ENCODE results near the gene NUDT15.
A peak's percentile ranks its signal among the peaks of the same experiment; 100 is the strongest.
"Not testable (repeated sequence)": the region's sequence is repeated elsewhere in the genome, so short reads cannot be mapped to it uniquely, and the experiment has no call there.

NUDT15 gene

DNA sequence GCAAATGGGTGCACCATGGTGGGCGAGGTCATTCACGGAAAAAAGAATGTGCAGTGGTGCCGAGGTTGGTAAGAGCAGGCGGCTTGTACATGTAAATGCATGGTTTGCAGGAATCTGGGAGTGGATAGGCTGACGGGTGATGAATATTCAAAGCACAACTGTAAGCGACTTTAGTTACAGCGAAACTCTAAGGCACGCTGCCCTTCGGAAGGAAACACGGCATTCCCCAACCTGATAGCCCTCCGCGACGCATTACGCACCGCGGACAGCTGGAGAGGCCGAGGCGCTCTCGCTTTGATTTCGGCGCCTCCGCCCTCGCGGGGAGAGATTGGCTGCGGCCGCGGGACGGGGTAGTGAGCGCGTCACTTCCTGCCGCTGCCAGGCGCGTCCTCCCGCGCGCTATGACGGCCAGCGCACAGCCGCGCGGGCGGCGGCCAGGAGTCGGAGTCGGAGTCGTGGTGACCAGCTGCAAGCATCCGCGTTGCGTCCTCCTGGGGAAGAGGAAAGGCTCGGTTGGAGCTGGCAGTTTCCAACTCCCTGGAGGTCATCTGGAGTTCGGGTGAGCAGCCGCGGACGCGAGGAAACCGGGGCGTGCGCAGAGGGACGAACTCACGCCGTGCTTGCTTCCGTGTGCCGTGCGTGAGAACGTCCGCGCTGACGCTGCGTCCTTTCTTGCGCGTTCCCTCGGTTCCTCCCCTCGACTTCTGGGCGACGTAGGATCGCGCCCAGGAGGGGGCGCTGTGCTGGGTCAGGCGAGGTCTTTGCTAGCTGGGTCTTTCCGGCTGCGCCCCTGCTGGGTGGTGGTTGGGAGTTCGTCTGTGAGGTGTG lies at the start of gene NUDT15:
NUDT15 (plus strand) TSS at position 381 of the 828 bp plus-strand sequence; CDS start at position 402, 21 bp downstream.
- DNase-seq (ENCODE audit: insufficient read length, low spot score) (peak; percentile 76), FAIRE-seq (peak; percentile 95)

DNA sequence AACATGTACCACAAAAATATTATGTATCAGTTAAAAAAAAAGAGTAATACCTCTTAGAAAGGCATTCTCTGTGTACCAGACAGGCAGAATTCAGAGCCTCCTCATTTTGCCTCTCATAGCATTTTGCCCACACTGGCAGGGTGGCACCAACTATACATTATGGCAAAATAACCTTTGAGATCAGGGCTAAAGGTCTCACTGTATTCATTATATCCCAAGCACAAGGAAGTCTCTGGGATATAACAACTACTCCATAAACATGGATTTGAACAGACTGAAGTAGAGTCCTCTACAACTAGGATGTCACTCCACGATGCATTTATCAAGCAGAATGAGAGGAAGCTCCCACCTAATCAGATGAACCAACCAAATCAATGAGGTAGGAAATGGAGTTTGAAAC lies 47.1 kb upstream of the NUDT15 start:
- DNase-seq (ENCODE audit: insufficient read length, low spot score) (no peak), FAIRE-seq (no peak)

DNA sequence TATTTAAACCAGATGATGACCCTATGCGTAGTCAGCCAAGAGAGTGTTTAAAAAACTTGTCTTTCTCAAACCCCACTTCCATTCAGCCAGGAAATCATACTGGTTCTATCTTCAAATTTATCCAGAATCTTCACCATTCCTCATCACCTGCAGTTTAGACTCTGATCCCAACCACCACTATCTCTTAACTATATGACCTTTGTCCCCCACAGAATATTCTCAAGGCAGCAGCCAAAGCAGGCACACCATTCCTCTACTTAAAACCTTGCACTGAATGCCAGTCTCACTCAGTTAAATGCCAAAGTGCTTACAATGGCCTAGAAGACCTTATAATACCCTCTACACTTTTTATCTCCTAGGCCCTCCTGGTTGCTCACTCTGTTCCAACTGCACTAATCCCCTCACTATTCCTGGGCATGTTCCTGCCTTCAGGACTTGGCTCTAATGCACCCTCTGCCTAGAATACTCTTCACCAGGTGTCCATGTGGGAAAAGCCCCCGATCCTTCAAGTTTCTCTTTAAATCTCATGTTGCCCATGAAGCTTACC lies 46.5 kb upstream of the NUDT15 start:
- no peak for DNase-seq (ENCODE audit: insufficient read length, low spot score)
- no peak for FAIRE-seq

- DNase-seq (ENCODE audit: insufficient read length, low spot score) (no peak), FAIRE-seq (no peak)
Measured at GRCh38 chr13:47991859-47992258, 45.7 kb upstream of the NUDT15 start.

GRCh38 chr13:47997384-47997783 lies 40.1 kb upstream of the NUDT15 start:
- DNase-seq (ENCODE audit: insufficient read length, low spot score) (no peak), FAIRE-seq (no peak)

- DNase-seq (ENCODE audit: insufficient read length, low spot score) (no peak), FAIRE-seq (no peak)
Measured at GRCh38 chr13:47999973-48000372, 37.6 kb upstream of the NUDT15 start.

- DNase-seq (ENCODE audit: insufficient read length, low spot score): no peak
- FAIRE-seq: no peak
Measured at GRCh38 chr13:48000559-48001113, 36.9 kb upstream of the NUDT15 start.

DNA sequence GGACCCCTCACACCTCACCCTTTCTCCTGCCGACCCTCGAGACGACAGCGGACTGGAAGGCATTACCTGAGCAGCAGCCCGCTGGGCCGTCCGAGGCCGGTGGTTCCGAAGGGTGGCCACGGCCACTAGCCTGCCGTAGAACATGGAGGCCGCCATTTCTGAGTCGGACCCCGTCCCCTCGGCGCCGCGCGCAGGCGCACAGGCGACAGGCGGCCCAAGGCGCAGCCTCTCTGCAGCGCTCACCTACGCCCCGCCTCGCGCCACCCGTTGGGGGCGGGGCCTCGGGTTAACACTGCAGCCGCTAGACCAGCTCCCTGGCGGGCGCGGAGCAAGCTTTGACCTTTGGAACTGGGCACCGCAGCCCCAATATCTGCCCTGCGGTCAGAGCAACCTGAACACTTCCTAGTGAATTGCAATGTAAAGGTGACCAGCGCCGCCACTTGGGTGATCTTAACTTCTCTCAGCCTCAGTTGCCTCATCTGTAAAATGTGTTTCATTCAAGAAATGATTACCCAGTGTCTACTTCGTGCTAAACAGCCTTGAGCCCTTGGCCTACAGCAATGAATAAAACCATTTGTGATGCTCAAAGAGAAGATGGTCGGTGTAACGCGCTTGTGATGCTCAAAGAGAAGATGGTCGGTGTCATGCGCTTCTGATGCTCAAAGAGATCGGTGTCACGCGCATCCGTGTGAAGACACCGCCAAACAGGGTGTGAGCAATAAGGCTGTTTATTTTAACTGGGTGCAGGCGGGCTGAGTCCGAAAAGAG lies 36.2 kb upstream of the NUDT15 start, which contains the start of gene SUCLA2:
SUCLA2 (minus strand) TSS at position 160 of the 768 bp plus-strand sequence; CDS start at position 156, 4 bp downstream.
- peak; percentile 44 for FAIRE-seq
- peak; percentile 92 for DNase-seq (ENCODE audit: insufficient read length, low spot score)

DNA sequence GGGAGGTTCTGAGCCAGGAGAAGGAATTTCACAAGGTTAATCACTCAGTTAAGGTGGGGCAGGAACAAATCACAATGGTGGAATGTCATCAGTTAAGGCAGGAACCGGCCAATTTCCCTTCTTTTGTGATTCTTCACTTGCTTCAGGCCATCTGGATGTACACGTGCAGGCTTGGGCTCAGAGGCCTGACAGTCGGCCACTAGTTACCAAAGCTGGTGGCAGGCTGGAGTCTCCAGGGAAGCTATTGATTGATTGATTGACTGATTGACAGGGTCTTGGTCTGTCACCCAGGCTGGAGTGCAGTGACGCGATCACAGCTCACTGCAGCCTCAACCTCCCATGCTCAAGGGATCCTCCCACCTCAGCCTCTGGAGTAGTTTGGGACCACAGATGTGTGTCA lies 35.5 kb upstream of the NUDT15 start:
- not testable (repeated sequence) for FAIRE-seq; DNase-seq (ENCODE audit: insufficient read length, low spot score)

DNA sequence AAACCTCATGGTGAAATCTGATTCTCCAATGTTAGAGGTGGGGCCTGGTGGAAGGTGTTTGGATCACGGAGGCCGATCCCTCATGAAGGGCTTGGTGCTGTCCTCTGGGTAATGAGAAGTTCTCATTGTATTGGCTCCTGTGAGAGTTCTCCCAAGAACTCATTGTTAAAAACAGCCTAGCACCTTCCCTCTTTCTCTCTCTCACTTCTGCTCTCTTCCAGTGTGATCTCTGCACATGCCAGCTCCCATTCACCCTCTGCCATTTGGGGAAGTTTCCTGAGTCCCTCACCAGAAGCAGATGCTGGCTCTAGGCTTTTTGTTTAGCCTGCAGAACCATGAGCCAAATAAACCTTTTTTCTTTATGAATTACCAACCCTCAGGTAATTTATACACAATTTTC lies 33.3 kb upstream of the NUDT15 start:
- FAIRE-seq (no peak), DNase-seq (ENCODE audit: insufficient read length, low spot score) (no peak)

DNA sequence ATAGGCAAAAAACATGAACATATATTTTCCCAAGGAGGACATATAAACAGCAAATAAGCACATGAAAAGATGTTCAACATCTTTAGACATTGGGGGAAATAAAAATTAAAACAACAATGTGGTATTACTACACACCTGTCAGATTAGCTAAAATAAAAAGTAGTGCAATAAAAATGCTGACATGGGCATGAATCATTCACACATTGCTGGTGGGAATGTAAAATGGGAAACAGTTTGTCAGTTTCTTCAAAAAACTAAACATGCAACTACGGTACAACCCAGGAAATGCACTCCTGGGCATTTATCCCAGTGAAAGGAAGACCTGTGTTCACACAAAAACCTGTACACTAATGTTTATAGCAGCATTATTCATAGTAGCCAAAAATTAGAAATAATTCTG lies 31.1 kb upstream of the NUDT15 start:
- no peak for FAIRE-seq

GRCh38 chr13:48009284-48009683 lies 28.2 kb upstream of the NUDT15 start:
- FAIRE-seq: no peak
- DNase-seq (ENCODE audit: insufficient read length, low spot score): peak; percentile 15

More for the DNA sequence above, 31.1 kb upstream of the NUDT15 start:
- DNase-seq (ENCODE audit: insufficient read length, low spot score): no peak

DNA sequence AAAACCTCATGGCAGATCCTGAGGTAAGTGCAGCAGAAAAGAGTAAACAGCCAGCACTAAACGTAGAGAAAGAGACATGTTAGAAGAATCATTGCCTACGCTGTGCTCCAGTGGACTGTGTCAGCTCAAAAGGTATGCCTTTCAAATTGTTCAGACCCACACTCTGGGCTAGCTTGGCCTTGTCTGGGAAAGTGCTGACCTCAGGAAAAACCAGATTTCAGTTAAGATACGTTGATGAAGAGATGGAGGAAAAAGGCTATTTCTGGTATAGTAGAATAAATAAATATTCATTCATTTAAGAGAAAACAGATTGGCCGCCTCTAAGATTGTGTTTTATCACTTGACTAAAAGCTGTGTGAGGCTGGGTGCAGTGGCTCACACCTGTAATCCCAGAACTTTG lies 26.8 kb upstream of the NUDT15 start:
- FAIRE-seq (no peak), DNase-seq (ENCODE audit: insufficient read length, low spot score) (no peak)

DNA sequence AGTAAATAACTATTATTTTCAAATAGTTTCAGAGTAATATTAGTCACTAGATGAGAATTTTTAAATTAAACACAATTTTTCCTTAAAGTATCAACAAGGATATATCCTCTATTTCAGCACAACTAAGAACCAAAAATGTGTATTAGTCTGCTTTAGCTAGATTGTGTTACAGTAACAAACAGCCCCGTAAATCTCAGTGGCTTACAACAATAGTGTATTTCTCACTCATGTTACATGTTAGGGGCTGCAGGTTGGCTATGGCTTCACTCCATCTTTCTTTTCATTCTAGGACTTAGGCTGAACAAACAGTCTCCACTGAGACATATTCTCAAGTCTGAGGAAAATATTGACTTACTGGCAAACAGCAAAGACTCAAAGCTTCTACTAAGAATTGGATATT lies 24.9 kb upstream of the NUDT15 start:
- DNase-seq (ENCODE audit: insufficient read length, low spot score): no peak
- no peak for FAIRE-seq

GRCh38 chr13:48014359-48014758 lies 23.2 kb upstream of the NUDT15 start:
- DNase-seq (ENCODE audit: insufficient read length, low spot score): no peak
- no peak for FAIRE-seq

DNA sequence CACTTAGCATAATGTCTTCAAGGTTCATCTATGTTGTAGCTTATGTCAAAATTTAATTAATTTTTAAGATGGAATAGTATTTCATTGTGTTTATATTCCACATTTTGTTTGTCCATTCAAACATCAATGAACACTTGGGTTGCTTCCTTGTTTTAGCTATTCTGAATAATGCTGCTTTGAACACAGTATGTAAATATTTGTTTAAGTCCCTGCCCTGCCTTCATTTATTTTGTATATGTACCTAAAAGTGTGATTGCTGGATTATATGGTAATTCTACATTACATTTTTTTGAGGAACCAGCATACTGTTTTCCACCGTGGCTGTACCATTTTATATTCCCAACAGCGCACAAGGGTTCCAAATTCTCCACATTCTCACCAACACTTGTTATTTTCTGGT lies 18.9 kb upstream of the NUDT15 start:
- no peak for DNase-seq (ENCODE audit: insufficient read length, low spot score)
- no peak for FAIRE-seq

DNA sequence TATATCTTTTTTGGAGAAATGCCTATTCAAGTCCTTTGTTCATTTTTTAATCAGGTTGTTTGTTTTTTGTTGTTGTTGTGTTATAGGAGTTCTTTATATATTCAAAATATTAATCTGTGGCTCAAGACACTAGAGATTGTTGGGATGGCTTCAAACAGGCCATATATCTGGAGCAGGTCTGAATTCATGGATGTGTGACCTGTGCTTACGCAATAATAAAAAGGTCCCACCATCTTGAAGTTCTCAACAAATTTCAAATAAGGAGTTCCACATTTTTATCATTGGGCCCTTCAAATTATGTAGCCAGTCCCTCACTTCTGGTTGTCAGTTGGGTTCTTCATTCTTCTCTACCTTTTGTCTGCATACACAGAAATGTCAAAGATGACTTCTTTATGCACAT lies 17.7 kb upstream of the NUDT15 start:
- DNase-seq (ENCODE audit: insufficient read length, low spot score) (no peak), FAIRE-seq (no peak)

GRCh38 chr13:48028066-48028465 lies 9.5 kb upstream of the NUDT15 start:
- DNase-seq (ENCODE audit: insufficient read length, low spot score) (no peak), FAIRE-seq (no peak)

- DNase-seq (ENCODE audit: insufficient read length, low spot score) (no peak), FAIRE-seq (no peak)
Measured at GRCh38 chr13:48029859-48030258, 7.7 kb upstream of the NUDT15 start.

- DNase-seq (ENCODE audit: insufficient read length, low spot score) (no peak), FAIRE-seq (no peak)
Measured at GRCh38 chr13:48038761-48039160, 1.2 kb downstream of the NUDT15 start.

GRCh38 chr13:48040049-48040448 lies 2.5 kb downstream of the NUDT15 start:
- FAIRE-seq (no peak), DNase-seq (ENCODE audit: insufficient read length, low spot score) (no peak)
